Measurements from ENCODE around the gene MMP7.

DNA sequence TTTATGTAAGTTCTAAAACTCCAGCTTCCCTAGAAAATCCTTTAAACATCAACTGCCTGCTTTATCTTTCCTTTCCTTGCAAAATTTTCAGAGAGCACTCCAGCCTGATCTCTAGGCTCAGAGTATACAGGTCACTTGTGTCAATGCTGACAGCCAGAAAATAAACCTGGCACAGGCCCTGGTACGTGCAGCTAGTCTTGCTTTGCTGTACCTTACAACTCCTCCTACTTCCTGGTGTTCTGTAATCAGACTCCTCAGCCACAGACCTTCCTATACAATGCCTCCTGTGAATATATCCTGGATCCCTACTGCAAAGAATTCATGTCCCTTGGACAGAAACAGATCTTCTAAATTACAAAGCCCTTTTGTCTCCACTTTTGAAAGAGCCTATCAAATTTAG is 53.7 kb downstream of the MMP7 start:
- TF ChIP-seq, protein P1, sequence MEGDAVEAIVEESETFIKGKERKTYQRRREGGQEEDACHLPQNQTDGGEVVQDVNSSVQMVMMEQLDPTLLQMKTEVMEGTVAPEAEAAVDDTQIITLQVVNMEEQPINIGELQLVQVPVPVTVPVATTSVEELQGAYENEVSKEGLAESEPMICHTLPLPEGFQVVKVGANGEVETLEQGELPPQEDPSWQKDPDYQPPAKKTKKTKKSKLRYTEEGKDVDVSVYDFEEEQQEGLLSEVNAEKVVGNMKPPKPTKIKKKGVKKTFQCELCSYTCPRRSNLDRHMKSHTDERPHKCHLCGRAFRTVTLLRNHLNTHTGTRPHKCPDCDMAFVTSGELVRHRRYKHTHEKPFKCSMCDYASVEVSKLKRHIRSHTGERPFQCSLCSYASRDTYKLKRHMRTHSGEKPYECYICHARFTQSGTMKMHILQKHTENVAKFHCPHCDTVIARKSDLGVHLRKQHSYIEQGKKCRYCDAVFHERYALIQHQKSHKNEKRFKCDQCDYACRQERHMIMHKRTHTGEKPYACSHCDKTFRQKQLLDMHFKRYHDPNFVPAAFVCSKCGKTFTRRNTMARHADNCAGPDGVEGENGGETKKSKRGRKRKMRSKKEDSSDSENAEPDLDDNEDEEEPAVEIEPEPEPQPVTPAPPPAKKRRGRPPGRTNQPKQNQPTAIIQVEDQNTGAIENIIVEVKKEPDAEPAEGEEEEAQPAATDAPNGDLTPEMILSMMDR (IDR thresholded peaks at IDR 0.05) = no peak
- TF ChIP-seq POLR2AphosphoS5 (IDR thresholded peaks at IDR 0.05; ENCODE audit: low read depth, low read length) (no peak), SMC3 (IDR thresholded peaks at IDR 0.05; ENCODE audit: low read depth, low read length) (no peak), TCF12 (IDR thresholded peaks at IDR 0.05) (no peak), TEAD4 (IDR thresholded peaks at IDR 0.05; ENCODE audit: borderline replicate concordance, insufficient read depth) (no peak), EP300 (IDR thresholded peaks at IDR 0.05; ENCODE audit: borderline replicate concordance in 1 of 2, low read depth in 1 of 2, low read length in 1 of 2) (no peak), EZH2phosphoT487 (IDR thresholded peaks at IDR 0.05; ENCODE audit: borderline replicate concordance, low read depth) (no peak), RXRA (IDR thresholded peaks at IDR 0.05; ENCODE audit: borderline replicate concordance, low read depth) (no peak), IRF3 (IDR thresholded peaks at IDR 0.05; ENCODE audit: low read depth, low read length) (no peak), USF1 (IDR thresholded peaks at IDR 0.05; ENCODE audit: borderline replicate concordance, low read depth) (no peak)
- TF ChIP-seq, protein P2, sequence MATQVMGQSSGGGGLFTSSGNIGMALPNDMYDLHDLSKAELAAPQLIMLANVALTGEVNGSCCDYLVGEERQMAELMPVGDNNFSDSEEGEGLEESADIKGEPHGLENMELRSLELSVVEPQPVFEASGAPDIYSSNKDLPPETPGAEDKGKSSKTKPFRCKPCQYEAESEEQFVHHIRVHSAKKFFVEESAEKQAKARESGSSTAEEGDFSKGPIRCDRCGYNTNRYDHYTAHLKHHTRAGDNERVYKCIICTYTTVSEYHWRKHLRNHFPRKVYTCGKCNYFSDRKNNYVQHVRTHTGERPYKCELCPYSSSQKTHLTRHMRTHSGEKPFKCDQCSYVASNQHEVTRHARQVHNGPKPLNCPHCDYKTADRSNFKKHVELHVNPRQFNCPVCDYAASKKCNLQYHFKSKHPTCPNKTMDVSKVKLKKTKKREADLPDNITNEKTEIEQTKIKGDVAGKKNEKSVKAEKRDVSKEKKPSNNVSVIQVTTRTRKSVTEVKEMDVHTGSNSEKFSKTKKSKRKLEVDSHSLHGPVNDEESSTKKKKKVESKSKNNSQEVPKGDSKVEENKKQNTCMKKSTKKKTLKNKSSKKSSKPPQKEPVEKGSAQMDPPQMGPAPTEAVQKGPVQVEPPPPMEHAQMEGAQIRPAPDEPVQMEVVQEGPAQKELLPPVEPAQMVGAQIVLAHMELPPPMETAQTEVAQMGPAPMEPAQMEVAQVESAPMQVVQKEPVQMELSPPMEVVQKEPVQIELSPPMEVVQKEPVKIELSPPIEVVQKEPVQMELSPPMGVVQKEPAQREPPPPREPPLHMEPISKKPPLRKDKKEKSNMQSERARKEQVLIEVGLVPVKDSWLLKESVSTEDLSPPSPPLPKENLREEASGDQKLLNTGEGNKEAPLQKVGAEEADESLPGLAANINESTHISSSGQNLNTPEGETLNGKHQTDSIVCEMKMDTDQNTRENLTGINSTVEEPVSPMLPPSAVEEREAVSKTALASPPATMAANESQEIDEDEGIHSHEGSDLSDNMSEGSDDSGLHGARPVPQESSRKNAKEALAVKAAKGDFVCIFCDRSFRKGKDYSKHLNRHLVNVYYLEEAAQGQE (IDR thresholded peaks at IDR 0.05; ENCODE audit: low read depth, low read length) = no peak

Measured in SK-N-SH (cell line).